Measurements from ENCODE around the gene NFIB. TPM values are rescaled to one million over a fixed set of nuclear protein-coding genes. Genes with fewer than 3 reads are reported as not detected.

Gene NFIB
- total RNA-seq, 1 donor from 2014 or later, result 9.4 TPM

DNA sequence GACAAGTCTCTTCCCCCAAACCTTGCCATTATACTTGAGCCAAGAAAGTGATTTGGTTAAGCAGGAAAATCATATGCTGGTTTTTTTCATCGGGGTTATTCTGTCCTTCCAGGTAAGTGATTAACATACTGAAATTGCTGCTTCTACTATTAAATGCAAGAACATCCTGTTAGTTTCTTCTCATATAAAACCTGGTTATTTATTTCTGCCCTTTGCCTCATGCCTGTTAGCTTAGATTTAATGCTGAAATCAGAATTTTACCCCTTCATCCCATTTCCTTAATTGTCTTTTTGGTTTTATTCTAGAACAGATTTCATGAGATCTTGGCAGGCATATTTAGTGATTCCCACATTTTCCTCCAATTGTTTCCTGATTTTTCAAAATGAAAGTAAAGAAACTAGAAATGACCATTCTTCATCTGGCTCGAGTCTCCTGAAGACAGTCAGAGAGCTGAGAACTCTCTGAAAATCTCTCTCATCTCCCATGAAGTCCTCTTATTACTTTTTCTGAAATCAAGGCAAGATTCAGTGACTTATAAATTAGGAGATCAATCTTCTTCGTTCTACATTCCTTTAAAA lies 132.9 kb downstream of the NFIB start:
- no peaks in the 10 kb centered on the region for H3K27me3 Mint-ChIP-seq (ENCODE audit: low read depth, unreplicated experiment)
- no peak overlapping the region for H3K27ac Mint-ChIP-seq (ENCODE audit: unreplicated experiment)
- Histone ChIP-seq H3K9me3 (ENCODE audit: insufficient read depth, low read depth, low read length) (no peaks in the 10 kb centered on the region), H3K4me2 (ENCODE audit: low read length) (peak overlapping the region; percentile 35), H3K27me3 (ENCODE audit: insufficient read depth, low read length) (no peaks in the 10 kb centered on the region), H3K27ac (ENCODE audit: low read depth, low read length) (no peak overlapping the region), H3K4me1 (ENCODE audit: insufficient read depth, low read length) (peaks cover 12% of the 10 kb centered on the region), H3K79me2 (ENCODE audit: insufficient read depth, low read length) (peaks cover 44% of the 10 kb centered on the region), H2AFZ (ENCODE audit: low read depth, low read length) (no peak overlapping the region), H3K36me3 (ENCODE audit: insufficient read depth, low read length) (no peaks in the 10 kb centered on the region), H3K9ac (ENCODE audit: low read length) (no peak overlapping the region), H4K20me1 (ENCODE audit: insufficient read depth, low read length) (peaks cover 12% of the 10 kb centered on the region), H3K4me3 (ENCODE audit: insufficient read depth, low read depth, low read length) (no peak overlapping the region)
- FAIRE-seq, result no peak
- H3K36me3 Mint-ChIP-seq (ENCODE audit: low read depth, unreplicated experiment), result no peaks in the 10 kb centered on the region
- no peak for DNase-seq (ENCODE audit: low read depth)
- peaks cover 6% of the 10 kb centered on the region for H3K4me1 Mint-ChIP-seq (ENCODE audit: low read depth, unreplicated experiment)
- no peak for TF ChIP-seq EZH2 (IDR thresholded peaks at IDR 0.05; ENCODE audit: insufficient read depth, low read length)
- TF ChIP-seq, protein P1, sequence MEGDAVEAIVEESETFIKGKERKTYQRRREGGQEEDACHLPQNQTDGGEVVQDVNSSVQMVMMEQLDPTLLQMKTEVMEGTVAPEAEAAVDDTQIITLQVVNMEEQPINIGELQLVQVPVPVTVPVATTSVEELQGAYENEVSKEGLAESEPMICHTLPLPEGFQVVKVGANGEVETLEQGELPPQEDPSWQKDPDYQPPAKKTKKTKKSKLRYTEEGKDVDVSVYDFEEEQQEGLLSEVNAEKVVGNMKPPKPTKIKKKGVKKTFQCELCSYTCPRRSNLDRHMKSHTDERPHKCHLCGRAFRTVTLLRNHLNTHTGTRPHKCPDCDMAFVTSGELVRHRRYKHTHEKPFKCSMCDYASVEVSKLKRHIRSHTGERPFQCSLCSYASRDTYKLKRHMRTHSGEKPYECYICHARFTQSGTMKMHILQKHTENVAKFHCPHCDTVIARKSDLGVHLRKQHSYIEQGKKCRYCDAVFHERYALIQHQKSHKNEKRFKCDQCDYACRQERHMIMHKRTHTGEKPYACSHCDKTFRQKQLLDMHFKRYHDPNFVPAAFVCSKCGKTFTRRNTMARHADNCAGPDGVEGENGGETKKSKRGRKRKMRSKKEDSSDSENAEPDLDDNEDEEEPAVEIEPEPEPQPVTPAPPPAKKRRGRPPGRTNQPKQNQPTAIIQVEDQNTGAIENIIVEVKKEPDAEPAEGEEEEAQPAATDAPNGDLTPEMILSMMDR (IDR thresholded peaks at IDR 0.05; ENCODE audit: insufficient read depth, low read depth, low read length), result no peak
- no peak overlapping the region for H3K4me3 Mint-ChIP-seq (ENCODE audit: unreplicated experiment)
- H3K9me3 Mint-ChIP-seq (ENCODE audit: unreplicated experiment), result no peaks in the 10 kb centered on the region

DNA sequence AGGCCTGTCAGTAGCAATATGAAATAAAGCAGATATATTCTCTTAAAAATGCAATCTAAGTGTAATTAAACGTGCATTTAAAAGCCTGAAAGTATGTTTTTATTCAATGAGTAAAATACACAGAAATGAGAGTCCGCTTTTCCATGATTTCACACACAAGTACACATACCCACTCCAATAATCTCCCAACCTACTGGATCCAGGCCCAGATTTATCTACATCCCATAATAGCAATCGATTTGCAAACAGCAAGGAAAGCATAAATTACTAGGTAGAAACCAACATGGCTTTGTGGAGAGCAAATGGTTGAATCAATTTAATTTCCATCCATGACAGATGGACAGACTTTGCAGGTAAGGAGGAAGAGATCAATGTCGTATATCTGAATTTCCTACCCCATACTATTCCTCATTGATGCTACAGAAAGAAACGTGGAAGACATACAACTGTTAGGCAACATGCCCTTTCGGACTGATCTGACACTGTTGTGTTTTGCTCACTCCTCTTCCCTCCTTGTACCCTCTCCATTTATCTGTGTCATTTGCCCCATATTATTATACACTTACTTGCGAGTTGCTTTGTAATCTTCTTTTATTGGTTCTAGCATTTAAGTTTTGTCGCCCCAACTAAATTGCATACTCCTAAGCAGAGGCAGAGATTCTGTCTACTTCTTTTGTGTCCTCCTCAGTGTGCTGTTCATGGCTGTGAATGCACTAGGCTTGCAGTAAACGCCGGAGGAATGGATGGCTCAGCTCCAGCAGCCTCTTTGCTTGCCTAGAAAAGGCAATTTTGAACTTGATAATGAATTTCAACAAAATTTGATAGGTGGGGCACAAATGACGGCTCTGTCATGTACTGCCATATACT lies 133.6 kb downstream of the NFIB start:
- H3K4me1 ChIP-seq (ENCODE audit: insufficient read depth, low read length), result peaks cover 12% of the 10 kb centered on the region
- peaks cover 37% of the 10 kb centered on the region for H3K79me2 ChIP-seq (ENCODE audit: insufficient read depth, low read length)
- Mint-ChIP-seq H3K4me3 (ENCODE audit: unreplicated experiment) (no peak overlapping the region), H3K27ac (ENCODE audit: unreplicated experiment) (no peak overlapping the region), H3K4me1 (ENCODE audit: low read depth, unreplicated experiment) (peaks cover 6% of the 10 kb centered on the region), H3K27me3 (ENCODE audit: low read depth, unreplicated experiment) (no peaks in the 10 kb centered on the region), H3K36me3 (ENCODE audit: low read depth, unreplicated experiment) (no peaks in the 10 kb centered on the region), H3K9me3 (ENCODE audit: unreplicated experiment) (no peaks in the 10 kb centered on the region)
- H3K4me3 ChIP-seq (ENCODE audit: insufficient read depth, low read depth, low read length), result no peak overlapping the region
- no peaks in the 10 kb centered on the region for H3K36me3 ChIP-seq (ENCODE audit: insufficient read depth, low read length)
- no peaks in the 10 kb centered on the region for H3K27me3 ChIP-seq (ENCODE audit: insufficient read depth, low read length)
- H3K27ac ChIP-seq (ENCODE audit: low read depth, low read length), result no peak overlapping the region
- DNase-seq (ENCODE audit: low read depth) (no peak), FAIRE-seq (no peak)
- H3K9ac ChIP-seq (ENCODE audit: low read length), result no peak overlapping the region
- peak overlapping the region; percentile 35 for H3K4me2 ChIP-seq (ENCODE audit: low read length)
- peaks cover 12% of the 10 kb centered on the region for H4K20me1 ChIP-seq (ENCODE audit: insufficient read depth, low read length)
- no peaks in the 10 kb centered on the region for H3K9me3 ChIP-seq (ENCODE audit: insufficient read depth, low read depth, low read length)
- no peak overlapping the region for H2AFZ ChIP-seq (ENCODE audit: low read depth, low read length)
- TF ChIP-seq EZH2 (IDR thresholded peaks at IDR 0.05; ENCODE audit: insufficient read depth, low read length), result no peak
- TF ChIP-seq, protein P1 (IDR thresholded peaks at IDR 0.05; ENCODE audit: insufficient read depth, low read depth, low read length), result no peak

DNA sequence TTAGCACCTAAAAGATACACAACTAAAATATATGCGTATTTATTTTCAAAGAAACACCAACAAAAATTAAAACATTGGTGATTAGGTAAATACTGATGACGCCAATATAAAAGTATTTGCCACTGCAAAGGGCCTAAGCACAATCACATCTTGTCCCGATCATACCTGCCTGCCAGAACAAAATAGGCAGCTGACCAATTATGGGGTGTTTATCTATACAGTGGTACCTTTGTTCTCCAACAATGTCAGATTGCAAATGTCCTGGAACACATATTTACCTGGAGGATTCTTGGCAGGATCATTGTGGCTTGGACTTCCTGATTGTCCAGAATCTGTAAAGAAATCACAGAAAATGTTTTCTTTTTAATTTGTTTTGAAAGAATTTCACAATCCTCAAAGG lies 134.5 kb downstream of the NFIB start:
- Histone ChIP-seq H3K79me2 (ENCODE audit: insufficient read depth, low read length) (peaks cover 29% of the 10 kb centered on the region), H3K9me3 (ENCODE audit: insufficient read depth, low read depth, low read length) (no peaks in the 10 kb centered on the region), H3K27me3 (ENCODE audit: insufficient read depth, low read length) (no peaks in the 10 kb centered on the region), H3K36me3 (ENCODE audit: insufficient read depth, low read length) (no peaks in the 10 kb centered on the region), H3K9ac (ENCODE audit: low read length) (no peak overlapping the region), H3K4me3 (ENCODE audit: insufficient read depth, low read depth, low read length) (no peak overlapping the region), H3K4me1 (ENCODE audit: insufficient read depth, low read length) (peaks cover 12% of the 10 kb centered on the region), H2AFZ (ENCODE audit: low read depth, low read length) (no peak overlapping the region), H3K27ac (ENCODE audit: low read depth, low read length) (no peak overlapping the region), H4K20me1 (ENCODE audit: insufficient read depth, low read length) (peaks cover 12% of the 10 kb centered on the region), H3K4me2 (ENCODE audit: low read length) (no peak overlapping the region)
- Mint-ChIP-seq H3K9me3 (ENCODE audit: unreplicated experiment) (no peaks in the 10 kb centered on the region), H3K4me1 (ENCODE audit: low read depth, unreplicated experiment) (peaks cover 6% of the 10 kb centered on the region), H3K36me3 (ENCODE audit: low read depth, unreplicated experiment) (no peaks in the 10 kb centered on the region), H3K4me3 (ENCODE audit: unreplicated experiment) (no peak overlapping the region), H3K27me3 (ENCODE audit: low read depth, unreplicated experiment) (no peaks in the 10 kb centered on the region), H3K27ac (ENCODE audit: unreplicated experiment) (no peak overlapping the region)
- no peak for TF ChIP-seq EZH2 (IDR thresholded peaks at IDR 0.05; ENCODE audit: insufficient read depth, low read length)
- TF ChIP-seq, protein P1 (IDR thresholded peaks at IDR 0.05; ENCODE audit: insufficient read depth, low read depth, low read length), result no peak
- no peak for FAIRE-seq
- no peak for DNase-seq (ENCODE audit: low read depth)
